ENCODE results near the gene KLHL7.

The KLHL7 gene

DNA sequence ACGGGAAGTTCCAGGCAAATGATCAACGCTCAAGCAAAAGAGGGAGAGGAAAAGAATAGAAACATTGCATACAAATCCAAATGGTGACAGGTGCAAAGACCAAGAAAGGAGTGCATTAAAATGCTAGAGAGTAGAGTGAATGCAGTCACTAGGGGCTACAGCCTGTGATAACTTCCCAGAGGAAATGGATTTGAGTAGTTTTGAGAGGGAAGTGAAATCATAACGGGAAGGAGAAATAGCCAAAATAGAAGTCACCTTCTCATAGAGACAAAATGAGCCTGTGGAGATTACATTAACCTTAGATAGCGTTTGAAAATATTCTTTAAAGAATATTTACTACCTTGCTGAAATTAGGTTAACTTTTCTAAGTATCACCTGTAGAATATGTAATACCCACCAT lies 102.7 kb downstream of the KLHL7 start:
- no peak for TF ChIP-seq ZFX (IDR thresholded peaks at IDR 0.05)
- TF ChIP-seq, protein P1, sequence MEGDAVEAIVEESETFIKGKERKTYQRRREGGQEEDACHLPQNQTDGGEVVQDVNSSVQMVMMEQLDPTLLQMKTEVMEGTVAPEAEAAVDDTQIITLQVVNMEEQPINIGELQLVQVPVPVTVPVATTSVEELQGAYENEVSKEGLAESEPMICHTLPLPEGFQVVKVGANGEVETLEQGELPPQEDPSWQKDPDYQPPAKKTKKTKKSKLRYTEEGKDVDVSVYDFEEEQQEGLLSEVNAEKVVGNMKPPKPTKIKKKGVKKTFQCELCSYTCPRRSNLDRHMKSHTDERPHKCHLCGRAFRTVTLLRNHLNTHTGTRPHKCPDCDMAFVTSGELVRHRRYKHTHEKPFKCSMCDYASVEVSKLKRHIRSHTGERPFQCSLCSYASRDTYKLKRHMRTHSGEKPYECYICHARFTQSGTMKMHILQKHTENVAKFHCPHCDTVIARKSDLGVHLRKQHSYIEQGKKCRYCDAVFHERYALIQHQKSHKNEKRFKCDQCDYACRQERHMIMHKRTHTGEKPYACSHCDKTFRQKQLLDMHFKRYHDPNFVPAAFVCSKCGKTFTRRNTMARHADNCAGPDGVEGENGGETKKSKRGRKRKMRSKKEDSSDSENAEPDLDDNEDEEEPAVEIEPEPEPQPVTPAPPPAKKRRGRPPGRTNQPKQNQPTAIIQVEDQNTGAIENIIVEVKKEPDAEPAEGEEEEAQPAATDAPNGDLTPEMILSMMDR (conservative IDR thresholded peaks at IDR 0.05) = no peak
- no peak overlapping the region for H3K27ac ChIP-seq

DNA sequence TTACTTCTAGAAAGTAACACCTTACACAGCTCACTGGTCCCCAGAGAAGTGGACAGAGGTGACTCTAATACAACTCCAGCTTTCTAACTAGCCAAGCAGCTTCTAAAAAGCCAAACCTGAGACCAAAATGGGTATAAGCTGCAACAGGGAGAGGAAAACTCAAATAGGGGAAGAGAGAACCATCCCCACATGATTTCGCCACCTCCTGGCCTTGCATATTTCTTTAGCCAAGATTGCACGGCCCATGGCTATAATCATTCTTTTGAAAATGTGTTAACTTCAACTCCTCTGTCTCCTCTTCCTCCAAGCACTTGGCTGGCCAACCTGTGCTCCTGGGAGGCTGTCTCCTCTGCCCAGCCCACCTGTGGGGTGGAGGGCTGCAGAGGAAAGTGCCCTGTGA lies 104.9 kb downstream of the KLHL7 start:
- no peak for TF ChIP-seq ZFX (IDR thresholded peaks at IDR 0.05)
- TF ChIP-seq, protein P1 (conservative IDR thresholded peaks at IDR 0.05) = no peak
- H3K27ac ChIP-seq = peak overlapping the region; percentile 1; the same call in 1 of the 2 replicates

DNA sequence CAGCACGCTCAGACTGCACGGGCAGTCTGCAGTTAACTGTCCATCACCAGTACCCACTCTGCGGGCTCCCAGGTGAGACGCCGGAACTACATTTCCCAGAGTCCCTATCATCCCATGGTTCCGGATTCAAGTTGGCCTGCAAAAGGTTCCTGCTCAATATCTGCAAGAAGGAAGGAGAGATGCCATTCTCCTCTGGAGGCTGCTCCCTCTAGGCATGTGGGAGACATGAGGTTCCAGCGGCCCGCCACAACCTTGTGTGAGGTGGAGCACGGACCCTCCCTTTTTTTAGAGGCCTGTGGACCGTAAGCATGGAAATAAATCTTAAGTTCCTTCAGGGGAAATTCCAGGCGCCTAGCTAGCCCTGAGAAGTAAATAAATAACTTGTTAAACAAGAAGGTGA lies 106.0 kb downstream of the KLHL7 start:
- peak overlapping the region; percentile 11 for H3K27ac ChIP-seq
- no peak for TF ChIP-seq ZFX (IDR thresholded peaks at IDR 0.05)
- TF ChIP-seq, protein P1 (conservative IDR thresholded peaks at IDR 0.05) = no peak

DNA sequence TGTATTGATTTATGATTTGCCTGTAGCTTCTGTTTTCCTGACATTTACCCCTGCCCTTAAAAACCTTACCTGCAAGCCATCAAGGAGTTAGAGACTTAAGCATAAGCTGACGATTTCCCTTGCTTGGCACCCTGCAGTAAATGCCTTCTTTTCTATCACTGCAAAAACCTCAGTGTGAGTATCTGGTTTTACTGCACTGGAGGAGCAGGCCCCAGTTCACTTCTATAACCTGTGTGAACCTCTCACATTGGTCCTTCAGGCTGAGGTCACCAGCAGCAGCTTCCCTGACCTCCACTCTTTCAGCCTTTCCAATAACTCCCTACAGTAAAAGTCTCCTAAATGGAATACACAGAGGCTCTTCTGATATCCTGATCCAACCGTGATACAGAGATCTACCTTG lies 106.8 kb downstream of the KLHL7 start:
- H3K27ac ChIP-seq = no peak overlapping the region; the same call in 1 of the 2 replicates
- TF ChIP-seq ZFX (IDR thresholded peaks at IDR 0.05) = no peak
- TF ChIP-seq, protein P1 (conservative IDR thresholded peaks at IDR 0.05) = no peak

DNA sequence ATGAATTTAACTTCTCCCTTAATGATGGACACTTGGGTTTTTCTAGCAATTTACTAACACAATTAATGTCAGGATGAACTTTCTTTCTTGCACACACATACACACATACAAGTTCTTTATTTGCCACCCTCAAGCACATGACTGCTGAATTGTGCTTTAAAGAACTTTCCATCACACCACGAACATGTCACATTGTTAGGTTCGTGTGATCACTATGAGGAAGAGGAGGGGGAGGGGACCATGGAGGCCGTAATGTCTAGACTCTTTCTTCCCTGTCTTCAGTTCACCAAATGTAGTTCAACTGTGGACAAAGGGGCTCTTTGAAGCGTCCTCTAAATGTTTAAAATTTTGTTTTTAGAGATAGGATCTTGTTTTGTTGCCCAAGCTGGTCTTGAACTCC lies 107.3 kb downstream of the KLHL7 start:
- no peak for TF ChIP-seq ZFX (IDR thresholded peaks at IDR 0.05)
- TF ChIP-seq, protein P1 (conservative IDR thresholded peaks at IDR 0.05) = no peak
- H3K27ac ChIP-seq = no peak overlapping the region

DNA sequence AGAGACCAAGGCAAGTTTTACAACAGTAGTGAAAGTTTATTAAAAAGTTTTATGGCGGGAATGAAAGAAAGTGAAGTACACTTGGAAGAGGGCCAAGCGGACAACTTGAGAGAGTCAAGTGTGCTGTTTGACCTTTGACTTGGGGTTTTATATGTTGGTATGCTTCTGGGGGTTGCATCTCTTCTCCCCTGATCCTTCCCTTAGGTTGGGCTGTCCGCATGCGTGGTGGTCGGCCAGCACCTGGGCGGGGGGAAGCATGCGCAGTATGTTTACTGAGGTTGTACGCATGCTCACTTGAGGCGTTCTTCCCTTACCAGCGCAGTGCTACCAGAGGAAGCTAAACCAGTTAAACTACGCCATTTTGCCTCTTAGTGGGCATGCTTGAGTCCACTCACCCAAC lies 108.2 kb downstream of the KLHL7 start:
- H3K27ac ChIP-seq = no peak overlapping the region
- TF ChIP-seq, protein P1 (conservative IDR thresholded peaks at IDR 0.05) = no peak
- TF ChIP-seq ZFX (IDR thresholded peaks at IDR 0.05) = no peak

DNA sequence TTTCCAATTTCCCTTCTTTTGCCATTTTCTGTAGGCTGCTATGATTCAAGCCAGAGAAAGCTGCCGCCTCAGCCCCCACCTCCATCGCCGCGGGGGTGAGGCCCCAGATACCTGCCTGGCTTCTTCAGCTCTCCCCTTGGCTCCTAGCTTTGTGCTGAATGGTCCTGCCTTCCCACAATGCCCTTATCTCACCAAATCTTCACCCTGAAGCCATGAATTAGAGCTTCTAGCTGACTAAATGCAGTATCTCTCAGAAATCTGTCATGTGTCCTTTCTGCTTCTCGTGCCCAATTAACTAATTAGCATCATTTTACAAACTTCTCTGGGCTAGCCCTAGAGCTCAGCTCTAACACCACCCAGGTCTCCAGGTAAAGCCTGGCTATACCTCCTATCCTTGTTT lies 108.8 kb downstream of the KLHL7 start:
- TF ChIP-seq, protein P1 (conservative IDR thresholded peaks at IDR 0.05) = no peak
- TF ChIP-seq ZFX (IDR thresholded peaks at IDR 0.05) = no peak
- no peak overlapping the region for H3K27ac ChIP-seq

Data from C4-2B (cell line).